Keratinocyte (primary cell): Measurements from ENCODE around the gene SIPA1L3.

Experiments
- EZH2 ChIP-seq: IDR thresholded peaks from one replicate; pipeline ENCODE4 v1.6.1; 2012; ENCODE audit warnings: inconsistent platforms, mild to moderate bottlenecking, low read length, moderate library complexity
- TF ChIP-seq, protein P1 (sequence below), 3 experiments: IDR thresholded peaks in 1 of 3; conservative IDR thresholded peaks in 1 of 3; optimal IDR thresholded peaks in 1 of 3; 2 replicates in 2 of 3; 3 replicates in 1 of 3; pipeline versions ENCODE3 to v1.5.1; 2011; ENCODE audit warnings: low read length in 3 of 3, mild to moderate bottlenecking in 3 of 3, moderate library complexity in 2 of 3, control low read depth in 1 of 3, inconsistent platforms in 1 of 3; ENCODE audit not compliant: insufficient read depth in 2 of 3; ENCODE audit errors: extremely low read depth in 1 of 3

DNA sequence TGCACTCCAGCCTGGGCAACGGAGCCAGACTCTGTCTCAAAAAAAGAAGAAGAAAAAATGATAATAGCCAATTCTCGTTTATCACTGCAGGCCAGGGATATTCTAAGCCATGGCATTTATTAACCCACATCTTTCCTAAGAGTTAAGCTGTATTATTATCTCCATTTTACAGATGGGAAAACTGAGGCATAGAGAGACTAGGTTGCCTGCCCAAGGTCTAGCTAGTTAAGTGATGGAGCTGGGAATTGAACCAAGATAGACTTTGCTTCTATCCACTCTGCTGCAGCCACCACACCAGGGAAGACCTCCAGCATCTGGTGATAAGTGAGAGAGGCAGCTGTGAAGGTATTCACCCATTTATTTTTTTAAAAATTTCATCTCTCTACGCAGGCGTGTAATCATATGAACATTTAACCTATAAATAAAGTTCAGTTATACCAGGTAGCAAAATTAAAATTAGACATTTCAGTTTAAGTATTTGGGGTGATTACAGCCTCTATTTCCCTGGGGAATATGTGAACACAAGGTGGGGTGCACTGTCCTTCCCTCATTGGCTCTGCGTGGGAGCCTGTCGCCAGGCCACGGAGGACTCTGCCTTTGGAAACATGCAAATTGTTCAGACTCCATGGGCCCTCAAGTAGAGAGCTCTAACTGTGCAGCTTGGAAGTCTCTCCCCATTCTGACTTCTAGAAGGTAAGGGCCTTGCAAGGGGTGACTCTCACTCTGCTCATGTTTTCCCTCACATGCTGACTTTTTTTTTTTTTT lies 157.8 kb downstream of the SIPA1L3 start:
- TF ChIP-seq, protein P1, sequence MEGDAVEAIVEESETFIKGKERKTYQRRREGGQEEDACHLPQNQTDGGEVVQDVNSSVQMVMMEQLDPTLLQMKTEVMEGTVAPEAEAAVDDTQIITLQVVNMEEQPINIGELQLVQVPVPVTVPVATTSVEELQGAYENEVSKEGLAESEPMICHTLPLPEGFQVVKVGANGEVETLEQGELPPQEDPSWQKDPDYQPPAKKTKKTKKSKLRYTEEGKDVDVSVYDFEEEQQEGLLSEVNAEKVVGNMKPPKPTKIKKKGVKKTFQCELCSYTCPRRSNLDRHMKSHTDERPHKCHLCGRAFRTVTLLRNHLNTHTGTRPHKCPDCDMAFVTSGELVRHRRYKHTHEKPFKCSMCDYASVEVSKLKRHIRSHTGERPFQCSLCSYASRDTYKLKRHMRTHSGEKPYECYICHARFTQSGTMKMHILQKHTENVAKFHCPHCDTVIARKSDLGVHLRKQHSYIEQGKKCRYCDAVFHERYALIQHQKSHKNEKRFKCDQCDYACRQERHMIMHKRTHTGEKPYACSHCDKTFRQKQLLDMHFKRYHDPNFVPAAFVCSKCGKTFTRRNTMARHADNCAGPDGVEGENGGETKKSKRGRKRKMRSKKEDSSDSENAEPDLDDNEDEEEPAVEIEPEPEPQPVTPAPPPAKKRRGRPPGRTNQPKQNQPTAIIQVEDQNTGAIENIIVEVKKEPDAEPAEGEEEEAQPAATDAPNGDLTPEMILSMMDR (optimal IDR thresholded peaks at IDR 0.05 in 1 of 3, IDR thresholded peaks at IDR 0.05 in 1 of 3, conservative IDR thresholded peaks at IDR 0.05 in 1 of 3; ENCODE audit: extremely low read depth in 1 of 3, insufficient read depth in 2 of 3, low read length in 3 of 3): no peak
- TF ChIP-seq EZH2: no peak
